Body of pancreas (tissue), 4 donors: ENCODE measurements around the gene ZSWIM6. TPM values are rescaled to one million over a fixed set of nuclear protein-coding genes. Genes with fewer than 3 reads are reported as not detected.

Source experiments
- ATAC-seq: fragments of 150-250 bp; one replicate; pipeline ENCODE4 v1.9.1; 2016
- DNase-seq, 4 donors: peaks; one replicate each; pipeline ENCODE4 v3.0.0-alpha.2; 2019
- H3K27ac ChIP-seq, 4 donors: fragments of 200-600 bp; sonication (generic); 1 replicate in 3 of 4; 2 replicates in 1 of 4; pipeline versions ENCODE4 v1.5.1 to v1.6.1; 2016 to 2019; ENCODE audit warnings: mild to moderate bottlenecking in 1 of 4, mixed read lengths in 1 of 4, moderate library complexity in 1 of 4
- H3K27me3 ChIP-seq, 2 donors: fragments of 200-600 bp; sonication (generic); one replicate each; pipeline ENCODE4 v1.6.0; 2016; ENCODE audit warnings: mild to moderate bottlenecking in 1 of 2
- H3K36me3 ChIP-seq, 2 donors: fragments of 200-600 bp; sonication (generic); replicated peaks in 1 of 2; 2 replicates each; pipeline ENCODE4 v1.5.1; 2016; ENCODE audit warnings: low read depth in 2 of 2; ENCODE audit not compliant: insufficient read depth in 1 of 2
- H3K4me1 ChIP-seq: fragments of 200-600 bp; sonication (generic); one replicate; pipeline ENCODE4 v1.6.0; 2016
- H3K4me3 ChIP-seq, 2 donors: fragments of 200-600 bp; sonication (generic); 1 replicate in 1 of 2; 2 replicates in 1 of 2; pipeline ENCODE4 v1.5.1; 2016 to 2019
- H3K9me3 ChIP-seq, 3 donors: fragments of 200-600 bp; sonication (generic); 1 replicate in 2 of 3; 2 replicates in 1 of 3; pipeline ENCODE4 v1.5.1; 2016
- POLR2A ChIP-seq, 3 donors: fragments of 450-650 bp; IDR thresholded peaks; one replicate each; pipeline ENCODE4 v1.6.1; 2016; ENCODE audit warnings: antibody characterized with exemption in 3 of 3, mild to moderate bottlenecking in 2 of 3
- WGBS, 2 donors: methylation state at CpG; one replicate each; pipeline ENCODE4 v1.1.5; 2017; 5-methylcytosine and 5-hydroxymethylcytosine counted together
- intact Hi-C: fragments of 100-400 bp; cut with DNase I; formaldehyde crosslinking; loops from one replicate; pipeline ENCODE4 v1.15.1; 2023
- total RNA-seq, 2 donors: library from RNA; depleted of rRNA; stranded (reverse); fragments of >200 nt; gene quantifications; one replicate each; pipeline ENCODE4 v1.1.0, GENCODE V29; 2016
- TF ChIP-seq, protein P1 (sequence below), 7 experiments: fragments of 450-650 bp in 4 of 7; fragments of 200-600 bp in 3 of 7; sonication (generic) in 3 of 7; IDR thresholded peaks; one replicate each; pipeline ENCODE4 v1.5.1; 2016 to 2019; ENCODE audit warnings: antibody characterized with exemption in 7 of 7

ZSWIM6 gene
- total RNA-seq, 2 donors from 2014 or later = 5.9 to 8.8 TPM

GRCh38 chr5:61425918-61426317 lies 93.9 kb downstream of the ZSWIM6 start:
- ATAC-seq (no peak), DNase-seq (no peak)
- H3K4me1 ChIP-seq = peaks cover 21% of the 10 kb centered on the region
- no peaks in the 10 kb centered on the region for H3K9me3 ChIP-seq
- no peak overlapping the region for H3K4me3 ChIP-seq
- H3K27me3 ChIP-seq = no peaks in the 10 kb centered on the region
- intact Hi-C loops = no loop called here
- H3K36me3 ChIP-seq = no peaks in the 10 kb centered on the region
- TF ChIP-seq, protein P1, sequence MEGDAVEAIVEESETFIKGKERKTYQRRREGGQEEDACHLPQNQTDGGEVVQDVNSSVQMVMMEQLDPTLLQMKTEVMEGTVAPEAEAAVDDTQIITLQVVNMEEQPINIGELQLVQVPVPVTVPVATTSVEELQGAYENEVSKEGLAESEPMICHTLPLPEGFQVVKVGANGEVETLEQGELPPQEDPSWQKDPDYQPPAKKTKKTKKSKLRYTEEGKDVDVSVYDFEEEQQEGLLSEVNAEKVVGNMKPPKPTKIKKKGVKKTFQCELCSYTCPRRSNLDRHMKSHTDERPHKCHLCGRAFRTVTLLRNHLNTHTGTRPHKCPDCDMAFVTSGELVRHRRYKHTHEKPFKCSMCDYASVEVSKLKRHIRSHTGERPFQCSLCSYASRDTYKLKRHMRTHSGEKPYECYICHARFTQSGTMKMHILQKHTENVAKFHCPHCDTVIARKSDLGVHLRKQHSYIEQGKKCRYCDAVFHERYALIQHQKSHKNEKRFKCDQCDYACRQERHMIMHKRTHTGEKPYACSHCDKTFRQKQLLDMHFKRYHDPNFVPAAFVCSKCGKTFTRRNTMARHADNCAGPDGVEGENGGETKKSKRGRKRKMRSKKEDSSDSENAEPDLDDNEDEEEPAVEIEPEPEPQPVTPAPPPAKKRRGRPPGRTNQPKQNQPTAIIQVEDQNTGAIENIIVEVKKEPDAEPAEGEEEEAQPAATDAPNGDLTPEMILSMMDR (IDR thresholded peaks at IDR 0.05) = no peak
- no peak for TF ChIP-seq POLR2A (IDR thresholded peaks at IDR 0.05)
- H3K27ac ChIP-seq = no peak overlapping the region
- WGBS, 2 donors = 96% methylated on average over 1 of the region's 1 CpG

DNA sequence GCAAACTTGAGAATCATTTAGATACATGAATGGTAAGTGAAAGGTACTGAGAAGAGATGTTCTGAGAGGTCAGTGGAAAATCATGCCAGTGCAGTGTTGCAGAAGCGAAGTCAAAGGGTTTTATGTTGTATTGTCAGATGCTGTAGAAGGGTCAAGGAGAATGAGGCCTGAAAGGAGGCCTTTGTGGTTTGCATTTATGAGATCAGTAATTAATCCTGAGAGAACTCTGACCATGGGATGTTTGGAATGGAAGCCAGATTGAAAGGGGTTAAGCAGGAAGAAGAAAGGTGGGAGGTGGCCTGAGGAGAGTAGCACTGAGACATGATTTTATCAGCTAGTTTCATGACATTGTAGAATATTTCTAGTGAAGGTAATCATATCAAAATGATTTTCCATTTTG lies 97.8 kb downstream of the ZSWIM6 start:
- DNase-seq (no peak), ATAC-seq (no peak)
- WGBS, 2 donors = 82 to 95% methylated on average over 1 of the region's 1 CpG
- peaks cover 34% of the 10 kb centered on the region for H3K4me1 ChIP-seq
- no peaks in the 10 kb centered on the region for H3K9me3 ChIP-seq
- H3K4me3 ChIP-seq = no peak overlapping the region
- no peaks in the 10 kb centered on the region for H3K27me3 ChIP-seq
- intact Hi-C loops = no loop called here
- no peak for TF ChIP-seq POLR2A (IDR thresholded peaks at IDR 0.05)
- TF ChIP-seq, protein P1 (IDR thresholded peaks at IDR 0.05) = no peak
- no peaks in the 10 kb centered on the region for H3K36me3 ChIP-seq
- no peak overlapping the region for H3K27ac ChIP-seq

GRCh38 chr5:61431923-61432620 lies 100.0 kb downstream of the ZSWIM6 start:
- no peak for DNase-seq
- TF ChIP-seq, protein P1 (IDR thresholded peaks at IDR 0.05) = no peak
- no peak for TF ChIP-seq POLR2A (IDR thresholded peaks at IDR 0.05)
- H3K4me3 ChIP-seq = no peak overlapping the region
- H3K27me3 ChIP-seq = no peaks in the 10 kb centered on the region
- H3K9me3 ChIP-seq = no peaks in the 10 kb centered on the region
- ATAC-seq = no peak
- H3K4me1 ChIP-seq = peaks cover 38% of the 10 kb centered on the region
- WGBS, 2 donors = 36 to 38% methylated on average over 6 of the region's 6 CpGs
- H3K36me3 ChIP-seq = no peaks in the 10 kb centered on the region
- intact Hi-C loops = no loop called here
- H3K27ac ChIP-seq = peak overlapping the region in 1 of 4 donors; percentile 51

GRCh38 chr5:61435368-61435767 lies 103.3 kb downstream of the ZSWIM6 start:
- intact Hi-C loops = no loop called here
- Histone ChIP-seq H3K9me3 (no peaks in the 10 kb centered on the region), H3K4me3 (no peak overlapping the region), H3K36me3 (no peaks in the 10 kb centered on the region), H3K4me1 (peaks cover 26% of the 10 kb centered on the region), H3K27me3 (no peaks in the 10 kb centered on the region), H3K27ac (no peak overlapping the region)
- 75 to 78% methylated on average over 2 of the region's 2 CpGs for WGBS, 2 donors
- TF ChIP-seq, protein P1 (IDR thresholded peaks at IDR 0.05) = no peak
- TF ChIP-seq POLR2A (IDR thresholded peaks at IDR 0.05) = no peak
- no peak for DNase-seq
- no peak for ATAC-seq
